Liver (tissue), 9 donors: Measurements from ENCODE around the gene RNF149. TPM values are rescaled to one million over a fixed set of nuclear protein-coding genes. Genes with fewer than 3 reads are reported as not detected.

Source experiments
- DNase-seq: peaks from one replicate; pipeline ENCODE4 v3.0.0-alpha.2; 2017; ENCODE audit warnings: low spot score
- H3K27ac ChIP-seq, 2 donors: one replicate each; pipeline ENCODE4 v1.7.0; 2013; ENCODE audit warnings: inconsistent platforms in 2 of 2, low read length in 2 of 2, control low read depth in 1 of 2, low read depth in 1 of 2, mild to moderate bottlenecking in 1 of 2
- H3K27me3 ChIP-seq, 4 donors: one replicate each; pipeline versions ENCODE4 v1.6.1 to v1.7.0; 2013; ENCODE audit warnings: low read length in 3 of 4, inconsistent platforms in 1 of 4, mild to moderate bottlenecking in 1 of 4, moderate library complexity in 1 of 4; ENCODE audit not compliant: control insufficient read depth in 4 of 4, insufficient read depth in 4 of 4
- H3K36me3 ChIP-seq, 4 donors: one replicate each; pipeline versions ENCODE4 v1.6.1 to v1.7.0; 2013; ENCODE audit warnings: low read length in 3 of 4, mild to moderate bottlenecking in 3 of 4, low read depth in 1 of 4, moderate library complexity in 1 of 4; ENCODE audit not compliant: control insufficient read depth in 4 of 4, insufficient read depth in 3 of 4
- H3K4me1 ChIP-seq, 4 donors: one replicate each; pipeline versions ENCODE4 v1.6.1 to v1.7.0; 2013; ENCODE audit warnings: low read length in 3 of 4, mild to moderate bottlenecking in 3 of 4, moderate library complexity in 1 of 4; ENCODE audit not compliant: control insufficient read depth in 4 of 4, insufficient read depth in 4 of 4
- H3K4me3 ChIP-seq, 3 donors: one replicate each; pipeline versions ENCODE4 v1.6.1 to v1.7.0; 2013; ENCODE audit warnings: low read length in 3 of 3, control low read depth in 1 of 3, low read depth in 1 of 3, mild to moderate bottlenecking in 1 of 3
- H3K9ac ChIP-seq, 2 donors: one replicate each; pipeline ENCODE4 v1.7.0; 2013; ENCODE audit warnings: low read length in 2 of 2, mild to moderate bottlenecking in 2 of 2, moderate library complexity in 2 of 2, control low read depth in 1 of 2, low read depth in 1 of 2
- H3K9me3 ChIP-seq, 4 donors: one replicate each; pipeline versions ENCODE4 v1.6.1 to v1.7.0; 2013; ENCODE audit warnings: low read length in 3 of 4; ENCODE audit not compliant: control insufficient read depth in 4 of 4
- ATF3 ChIP-seq: IDR thresholded peaks from 2 replicates; pipeline ENCODE4 v1.6.1; 2016; ENCODE audit warnings: antibody characterized with exemption
- EGR1 ChIP-seq, 2 donors: IDR thresholded peaks; 2 replicates each; pipeline ENCODE4 v1.6.1; 2016 to 2018; ENCODE audit warnings: antibody characterized with exemption in 2 of 2, low read depth in 2 of 2
- FOXA1 ChIP-seq: IDR thresholded peaks from 2 replicates; pipeline ENCODE4 v1.6.1; 2016; ENCODE audit warnings: antibody characterized with exemption
- HNF4G ChIP-seq: IDR thresholded peaks from 2 replicates; pipeline ENCODE4 v1.6.1; 2016; ENCODE audit warnings: antibody characterized with exemption
- MAX ChIP-seq: IDR thresholded peaks from 2 replicates; pipeline ENCODE4 v1.6.1; 2016; ENCODE audit warnings: antibody characterized with exemption
- NR2F2 ChIP-seq: IDR thresholded peaks from 2 replicates; pipeline ENCODE4 v1.6.1; 2016; ENCODE audit warnings: antibody characterized with exemption
- RXRA ChIP-seq, 2 donors: IDR thresholded peaks; 2 replicates each; pipeline ENCODE4 v1.6.1; 2017 to 2018; ENCODE audit warnings: antibody characterized with exemption in 2 of 2, mild to moderate bottlenecking in 1 of 2
- SP1 ChIP-seq: IDR thresholded peaks from 2 replicates; pipeline ENCODE4 v1.6.1; 2018; ENCODE audit warnings: antibody characterized with exemption, mild to moderate bottlenecking
- TAF1 ChIP-seq: conservative IDR thresholded peaks from 2 replicates; pipeline ENCODE4 v1.6.1; 2016; ENCODE audit warnings: antibody characterized with exemption, mild to moderate bottlenecking
- YY1 ChIP-seq: IDR thresholded peaks from 2 replicates; pipeline ENCODE4 v1.6.1; 2016; ENCODE audit warnings: antibody characterized with exemption, mild to moderate bottlenecking
- WGBS: extraction: QIAGEN DNeasy Blood & Tissue Kit; methylation state at CpG from one replicate; pipeline ENCODE4 v1.1.7; 2013; 5-methylcytosine and 5-hydroxymethylcytosine counted together
- polyA plus RNA-seq, 2 donors: library from polyadenylated mRNA; stranded (reverse) in 1 of 2; unstranded in 1 of 2; fragments of 200-250 nt in 1 of 2; fragments of >200 nt in 1 of 2; fragmentation: Nextera tagmentation in 1 of 2; extraction: Ambion mirVana in 1 of 2; gene quantifications; one replicate each; pipeline versions ENCODE4 v1.2.1 to v1.2.3, GENCODE V29; 2013 to 2015
- total RNA-seq, 2 donors: library from RNA; depleted of rRNA; stranded (reverse); fragments of >200 nt; gene quantifications; one replicate each; pipeline ENCODE4 v1.2.3, GENCODE V29; 2014
- TF ChIP-seq, protein P1 (sequence below): IDR thresholded peaks from 2 replicates; pipeline ENCODE4 v1.6.1; 2016; ENCODE audit warnings: antibody characterized with exemption
- donor health status: healthy.
- donor health status: healthy.
- donor health status: healthy.
- donor health status: healthy.
- donor health status: healthy.

The RNF149 gene
- total and polyA plus RNA-seq, 4 donors = 14.1 to 54.7 (median 29.1) TPM

- no peaks in the 10 kb centered on the region for H3K4me1 ChIP-seq
- no peaks in the 10 kb centered on the region for H3K36me3 ChIP-seq
- no peak overlapping the region for H3K27ac ChIP-seq
- DNase-seq = no peak
- H3K9ac ChIP-seq = no peak overlapping the region
- WGBS = 90% methylated on average over 2 of the region's 2 CpGs
- TF ChIP-seq TAF1 = no peak
- TF ChIP-seq SP1 = no peak
- H3K9me3 ChIP-seq = no peaks in the 10 kb centered on the region
- no peak overlapping the region for H3K4me3 ChIP-seq
- no peaks in the 10 kb centered on the region for H3K27me3 ChIP-seq
These were observed 48.0 kb upstream of the RNF149 start for GRCh38 chr2:101356521-101356920.

DNA sequence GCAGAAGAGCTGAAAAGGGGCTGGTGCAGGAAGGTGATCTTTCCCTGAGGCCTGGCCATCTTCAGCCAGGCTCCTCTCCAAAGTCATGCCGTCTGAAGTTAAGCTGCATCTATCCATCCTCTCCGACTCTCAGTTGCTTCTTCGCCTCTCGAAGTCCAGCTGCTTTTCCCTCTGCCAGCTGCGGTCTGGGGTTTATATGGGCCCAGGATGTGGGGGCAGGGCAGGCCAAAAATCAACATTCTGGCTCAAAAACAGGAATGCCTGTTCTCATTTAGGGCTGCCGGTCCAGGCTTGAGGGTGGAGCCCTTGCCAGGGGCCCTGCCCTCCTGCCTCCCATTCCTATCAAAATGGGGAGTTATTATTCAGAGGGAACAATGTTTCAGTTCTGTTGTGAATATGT, 47.6 kb upstream of the RNF149 start:
- H3K36me3 ChIP-seq = no peaks in the 10 kb centered on the region
- H3K27me3 ChIP-seq = no peaks in the 10 kb centered on the region
- no peaks in the 10 kb centered on the region for H3K4me1 ChIP-seq
- H3K4me3 ChIP-seq = no peak overlapping the region
- TF ChIP-seq RXRA (IDR thresholded peaks at IDR 0.05) (no peak), FOXA1 (no peak), EGR1 (IDR thresholded peaks at IDR 0.05; ENCODE audit: low read depth in 2 of 2) (no peak), HNF4G (no peak), MAX (no peak), YY1 (no peak), NR2F2 (no peak), ATF3 (no peak)
- TF ChIP-seq, protein P1, sequence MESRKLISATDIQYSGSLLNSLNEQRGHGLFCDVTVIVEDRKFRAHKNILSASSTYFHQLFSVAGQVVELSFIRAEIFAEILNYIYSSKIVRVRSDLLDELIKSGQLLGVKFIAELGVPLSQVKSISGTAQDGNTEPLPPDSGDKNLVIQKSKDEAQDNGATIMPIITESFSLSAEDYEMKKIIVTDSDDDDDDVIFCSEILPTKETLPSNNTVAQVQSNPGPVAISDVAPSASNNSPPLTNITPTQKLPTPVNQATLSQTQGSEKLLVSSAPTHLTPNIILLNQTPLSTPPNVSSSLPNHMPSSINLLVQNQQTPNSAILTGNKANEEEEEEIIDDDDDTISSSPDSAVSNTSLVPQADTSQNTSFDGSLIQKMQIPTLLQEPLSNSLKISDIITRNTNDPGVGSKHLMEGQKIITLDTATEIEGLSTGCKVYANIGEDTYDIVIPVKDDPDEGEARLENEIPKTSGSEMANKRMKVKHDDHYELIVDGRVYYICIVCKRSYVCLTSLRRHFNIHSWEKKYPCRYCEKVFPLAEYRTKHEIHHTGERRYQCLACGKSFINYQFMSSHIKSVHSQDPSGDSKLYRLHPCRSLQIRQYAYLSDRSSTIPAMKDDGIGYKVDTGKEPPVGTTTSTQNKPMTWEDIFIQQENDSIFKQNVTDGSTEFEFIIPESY = no peak
- no peaks in the 10 kb centered on the region for H3K9me3 ChIP-seq
- no peak overlapping the region for H3K9ac ChIP-seq
- 89% methylated on average over 6 of the region's 6 CpGs for WGBS
- H3K27ac ChIP-seq = no peak overlapping the region
- DNase-seq = no peak

DNA sequence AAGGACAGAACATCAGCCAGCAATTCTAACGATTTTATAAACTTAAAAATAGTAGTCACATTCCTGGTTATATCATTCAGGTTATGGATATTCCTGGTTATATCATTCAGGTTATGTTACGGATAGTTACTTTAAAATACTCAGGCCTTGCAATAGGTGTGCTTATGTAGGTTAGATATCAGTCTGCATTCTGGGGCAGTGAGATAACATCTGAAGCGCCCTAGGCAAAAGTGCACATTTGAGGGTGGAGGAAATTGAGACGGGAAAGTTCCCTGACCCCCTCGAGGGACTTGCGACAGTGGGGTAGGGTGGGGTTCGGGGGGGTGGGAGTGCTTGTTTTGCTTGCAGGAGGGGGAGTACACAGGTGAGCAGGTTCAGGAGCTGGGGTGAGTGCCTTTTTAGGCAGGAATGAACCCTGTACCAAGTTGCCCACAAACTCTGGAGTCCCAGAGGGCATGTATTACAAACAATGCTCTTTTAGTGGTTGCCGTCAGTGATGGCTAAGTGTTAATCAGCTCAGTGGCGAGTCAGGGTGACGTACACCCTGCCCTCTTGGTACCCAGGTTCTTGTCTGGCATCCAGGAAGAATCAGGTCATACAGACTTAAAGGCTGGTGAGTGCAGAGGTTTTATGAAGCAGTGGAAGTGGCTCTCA, 47.0 kb upstream of the RNF149 start:
- 80% methylated on average over 10 of the region's 10 CpGs for WGBS
- no peaks in the 10 kb centered on the region for H3K27me3 ChIP-seq
- no peaks in the 10 kb centered on the region for H3K36me3 ChIP-seq
- DNase-seq = no peak
- no peak overlapping the region for H3K27ac ChIP-seq
- TF ChIP-seq NR2F2 = no peak
- TF ChIP-seq FOXA1 = no peak
- TF ChIP-seq SP1 = no peak
- H3K4me3 ChIP-seq = no peak overlapping the region
- H3K9ac ChIP-seq = no peak overlapping the region
- no peaks in the 10 kb centered on the region for H3K4me1 ChIP-seq
- no peaks in the 10 kb centered on the region for H3K9me3 ChIP-seq
